Ramos (cell line): ENCODE data around the gene NHS.

ENCODE experiments used
- in situ Hi-C: fragments of 300-500 bp; cut with MboI; formaldehyde crosslinking; loops from one replicate; pipeline ENCODE4 v1.14.3; 2022; ENCODE audit warnings: low sequenced_read_pairs; ENCODE audit not compliant: unreplicated experiment

The NHS gene

GRCh38 chrX:17643528-17643927 is 268.5 kb downstream of the NHS start:
- in situ Hi-C loops, result no loop called here

GRCh38 chrX:17644001-17644400 is 269.0 kb downstream of the NHS start:
- in situ Hi-C loops, result no loop called here

GRCh38 chrX:17654116-17654515 is 279.1 kb downstream of the NHS start:
- in situ Hi-C loops, result no loop called here

- in situ Hi-C loops, result no loop called here
Measured at GRCh38 chrX:17655211-17656034, 280.4 kb downstream of the NHS start.

- in situ Hi-C loops, result no loop called here
Measured at GRCh38 chrX:17656035-17656418, 281.0 kb downstream of the NHS start.

- in situ Hi-C loops, result no loop called here
Measured at GRCh38 chrX:17656556-17656955, 281.6 kb downstream of the NHS start.

- in situ Hi-C loops, result no loop called here
Measured at GRCh38 chrX:17662391-17662790, 287.4 kb downstream of the NHS start.

GRCh38 chrX:17668929-17669328 is 293.9 kb downstream of the NHS start:
- in situ Hi-C loops, result no loop called here

- in situ Hi-C loops, result no loop called here
Measured at GRCh38 chrX:17669458-17669857, 294.5 kb downstream of the NHS start.

- in situ Hi-C loops, result no loop called here
Measured at GRCh38 chrX:17669891-17670290, 294.9 kb downstream of the NHS start.

- in situ Hi-C loops, result no loop called here
Measured at GRCh38 chrX:17670874-17671273, 295.9 kb downstream of the NHS start.

- in situ Hi-C loops, result no loop called here
Measured at GRCh38 chrX:17674601-17675000, 299.6 kb downstream of the NHS start.

GRCh38 chrX:17679261-17679660 is 304.3 kb downstream of the NHS start:
- in situ Hi-C loops, result no loop called here

GRCh38 chrX:17679820-17680219 is 304.8 kb downstream of the NHS start:
- in situ Hi-C loops, result no loop called here

- in situ Hi-C loops, result no loop called here
Measured at GRCh38 chrX:17680732-17681413, 305.9 kb downstream of the NHS start.

- in situ Hi-C loops, result no loop called here
Measured at GRCh38 chrX:17682259-17682658, 307.3 kb downstream of the NHS start.

GRCh38 chrX:17685026-17685425 is 310.0 kb downstream of the NHS start:
- in situ Hi-C loops, result no loop called here

GRCh38 chrX:17687648-17688047 is 312.6 kb downstream of the NHS start:
- in situ Hi-C loops, result no loop called here

- in situ Hi-C loops, result no loop called here
Measured at GRCh38 chrX:17689971-17690409, 315.0 kb downstream of the NHS start.

GRCh38 chrX:17692709-17693346 is 317.8 kb downstream of the NHS start:
- in situ Hi-C loops, result no loop called here

- in situ Hi-C loops, result no loop called here
Measured at GRCh38 chrX:17697191-17697590, 322.2 kb downstream of the NHS start.
